K562 (cell line): ENCODE measurements around the gene GAL. TPM values are rescaled to one million over a fixed set of nuclear protein-coding genes. Genes with fewer than 3 reads are reported as not detected.

ENCODE experiments used
- ATF7 ChIP-seq: fragments of 450-650 bp; IDR thresholded peaks from 2 replicates; pipeline ENCODE4 v1.7.1; 2014; ENCODE audit warnings: mild to moderate bottlenecking, moderate library complexity
- CBFB ChIP-seq: sonication (generic); formaldehyde crosslinking; IDR thresholded peaks from 2 replicates; pipeline ENCODE4 v1.4.0; 2020; ENCODE audit warnings: mild to moderate bottlenecking, missing genetic modification reagents
- CTBP1 ChIP-seq: fragments of 450-650 bp; IDR thresholded peaks from 2 replicates; pipeline ENCODE4 v1.6.1; 2016; ENCODE audit warnings: borderline replicate concordance
- CXXC5 ChIP-seq: fragments of 250-450 bp; sonication (Bioruptor Pico); IDR thresholded peaks from 2 replicates; pipeline ENCODE4 v1.8.0; 2022; ENCODE audit warnings: inconsistent platforms, mild to moderate bottlenecking, moderate library complexity
- ETV1 ChIP-seq: fragments of 450-650 bp; conservative IDR thresholded peaks from 2 replicates; pipeline ENCODE4 v1.6.1; 2016; ENCODE audit warnings: missing genetic modification characterization, control low read depth, low read depth, missing compliant biosample characterization
- GTF2A2 ChIP-seq: IDR thresholded peaks from 2 replicates; pipeline ENCODE4 v1.6.1; 2016; ENCODE audit warnings: mild to moderate bottlenecking, missing genetic modification characterization, missing compliant biosample characterization
- MAZ ChIP-seq, 2 experiments: fragments of 450-650 bp in 1 of 2; sonication (generic) in 1 of 2; formaldehyde crosslinking; IDR thresholded peaks in 1 of 2; conservative IDR thresholded peaks in 1 of 2; 2 replicates each; pipeline versions ENCODE4 v1.4.0 to v1.5.0; 2020; ENCODE audit warnings: mild to moderate bottlenecking in 1 of 2, missing genetic modification reagents in 1 of 2
- MBD1 ChIP-seq: fragments of 250-450 bp; sonication (Bioruptor Pico); IDR thresholded peaks from 2 replicates; pipeline ENCODE4 v1.8.0; 2022; ENCODE audit warnings: inconsistent platforms
- PCBP2 ChIP-seq: fragments of 200-400 bp; formaldehyde crosslinking; IDR thresholded peaks from 2 replicates; pipeline ENCODE4 v1.6.1; 2018; ENCODE audit warnings: low read length, low read depth, mild to moderate bottlenecking, moderate library complexity; ENCODE audit not compliant: poor library complexity, severe bottlenecking
- POLR2AphosphoS2 ChIP-seq: IDR thresholded peaks from 2 replicates; pipeline ENCODE4 v1.6.1; 2012; ENCODE audit warnings: low read length, improper control_type of control experiment
- PURB ChIP-seq: sonication (generic); formaldehyde crosslinking; IDR thresholded peaks from 2 replicates; pipeline ENCODE4 v1.9.0; 2021; ENCODE audit warnings: low read depth, mild to moderate bottlenecking, missing genetic modification reagents
- SP1 ChIP-seq: sonication (generic); formaldehyde crosslinking; IDR thresholded peaks from 2 replicates; pipeline ENCODE4 v1.8.1; 2022; ENCODE audit warnings: mild to moderate bottlenecking, missing genetic modification reagents
- ZNF551 ChIP-seq: fragments of 250-450 bp; sonication (Bioruptor Pico); IDR thresholded peaks from 2 replicates; pipeline ENCODE4 v1.5.0; 2021; ENCODE audit warnings: mild to moderate bottlenecking, moderate library complexity
- polyA plus RNA-seq, 8 experiments: library from polyadenylated mRNA; depleted of rRNA in 4 of 8; stranded (reverse) in 5 of 8; unstranded in 3 of 8; fragments of >200 nt; fragmentation: Nextera tagmentation in 2 of 8; fragmentation: Illumina TruSeq in 1 of 8; extraction: Ambion mirVana in 2 of 8; extraction: Trizol in 1 of 8; gene quantifications; 2 replicates each; pipeline versions ENCODE4 v1.2.1 to v1.2.3, GENCODE V29; 2011 to 2014; ENCODE audit warnings: inconsistent platforms in 1 of 8, missing spikeins in 1 of 8
- total RNA-seq, 7 experiments: library from RNA; depleted of rRNA in 6 of 7; stranded (reverse); fragments of >200 nt in 6 of 7; fragmentation: Illumina TruSeq in 2 of 7; extraction: Trizol in 2 of 7; gene quantifications; 2 replicates each; pipeline versions ENCODE4 v1.2.1 to v1.2.3, GENCODE V29; 2011 to 2021; ENCODE audit warnings: low replicate concordance in 1 of 7

The GAL gene
- total and polyA plus RNA-seq, 9 of the 15 experiments (the other 6 are each of a cell fraction or from before 2014, with no cell fraction given): 10.6 to 119 (median 36.3) TPM

- peak; percentile 52; the same call in 1 of the 2 replicates for TF ChIP-seq CTBP1
- no peak for TF ChIP-seq MBD1 (CRISPR knock-in tag)
- TF ChIP-seq CBFB (CRISPR knock-in tag): no peak
- no peak for TF ChIP-seq ZNF551
- 0 out of 4 replicates have a peak, but pooled peaks of 1 of the 2 experiments have one; percentile 18 for TF ChIP-seq MAZ (CRISPR knock-in tag; conservative IDR thresholded peaks at IDR 0.05 in 1 of 2, IDR thresholded peaks at IDR 0.05 in 1 of 2)
- no peak for TF ChIP-seq CXXC5 (CRISPR knock-in tag)
- no peak for TF ChIP-seq ATF7
- no peak for TF ChIP-seq POLR2AphosphoS2
- TF ChIP-seq PURB (CRISPR knock-in tag): no peak
- no peak for TF ChIP-seq PCBP2
- TF ChIP-seq GTF2A2: no peak
- no peak for TF ChIP-seq SP1
- peak; percentile 70 for TF ChIP-seq ETV1 (tag)
Observed at GRCh38 chr11:68659158-68659921, 25.0 kb upstream of the GAL start (continued).
